ENCODE data around the gene KCNG4.

DNA sequence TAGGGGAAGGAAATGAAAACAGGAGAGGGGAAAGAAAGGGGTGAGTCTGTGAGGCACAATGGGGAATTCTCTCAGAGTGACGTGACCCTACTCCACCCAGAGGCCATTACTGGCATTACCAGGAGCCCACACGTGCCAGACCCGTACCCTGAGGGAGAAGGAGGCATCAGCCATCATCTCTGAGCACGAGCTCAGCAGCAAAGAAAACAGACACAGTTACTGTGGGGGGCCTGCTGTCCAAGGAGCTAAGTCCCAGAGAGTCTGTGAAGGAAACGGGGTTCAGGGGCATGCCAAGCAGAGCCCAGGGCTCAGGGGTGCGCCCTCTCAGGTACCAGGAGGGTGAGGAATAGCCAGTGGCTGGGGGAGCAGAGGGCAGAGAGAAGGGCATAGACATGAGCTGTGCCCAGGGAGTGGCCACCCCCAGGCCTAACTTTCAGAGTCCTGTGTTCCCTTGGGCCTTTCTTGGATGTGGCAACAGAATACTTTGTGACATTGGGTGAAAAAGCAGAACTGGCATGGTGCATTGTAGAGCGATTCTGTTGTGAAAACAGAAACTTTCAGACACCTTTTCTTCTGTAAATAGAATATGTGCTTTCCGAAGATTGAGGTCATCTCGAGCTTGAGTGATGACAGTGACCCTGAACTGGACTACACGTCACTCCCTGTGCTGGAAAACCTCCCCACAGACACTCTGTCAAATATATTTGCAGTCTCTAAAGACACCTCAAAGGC lies 64.3 kb downstream of the KCNG4 start:
- TF ChIP-seq, protein P1, sequence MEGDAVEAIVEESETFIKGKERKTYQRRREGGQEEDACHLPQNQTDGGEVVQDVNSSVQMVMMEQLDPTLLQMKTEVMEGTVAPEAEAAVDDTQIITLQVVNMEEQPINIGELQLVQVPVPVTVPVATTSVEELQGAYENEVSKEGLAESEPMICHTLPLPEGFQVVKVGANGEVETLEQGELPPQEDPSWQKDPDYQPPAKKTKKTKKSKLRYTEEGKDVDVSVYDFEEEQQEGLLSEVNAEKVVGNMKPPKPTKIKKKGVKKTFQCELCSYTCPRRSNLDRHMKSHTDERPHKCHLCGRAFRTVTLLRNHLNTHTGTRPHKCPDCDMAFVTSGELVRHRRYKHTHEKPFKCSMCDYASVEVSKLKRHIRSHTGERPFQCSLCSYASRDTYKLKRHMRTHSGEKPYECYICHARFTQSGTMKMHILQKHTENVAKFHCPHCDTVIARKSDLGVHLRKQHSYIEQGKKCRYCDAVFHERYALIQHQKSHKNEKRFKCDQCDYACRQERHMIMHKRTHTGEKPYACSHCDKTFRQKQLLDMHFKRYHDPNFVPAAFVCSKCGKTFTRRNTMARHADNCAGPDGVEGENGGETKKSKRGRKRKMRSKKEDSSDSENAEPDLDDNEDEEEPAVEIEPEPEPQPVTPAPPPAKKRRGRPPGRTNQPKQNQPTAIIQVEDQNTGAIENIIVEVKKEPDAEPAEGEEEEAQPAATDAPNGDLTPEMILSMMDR (IDR thresholded peaks at IDR 0.05) = peak in 1 of 3 donors; percentile 68
- peak; percentile 16 for TF ChIP-seq POLR2A (IDR thresholded peaks at IDR 0.05)

Data from ovary (tissue), 3 donors.